Lower lobe of right lung (tissue), 2 donors: ENCODE data around the gene PID1. TPM values are rescaled to one million over a fixed set of nuclear protein-coding genes. Genes with fewer than 3 reads are reported as not detected.

Experiments used
- ATAC-seq, 2 donors: fragments of 200-7000 bp; cut with Tn5 transposase; one replicate each; pipeline ENCODE4 v1.9.1; 2020 to 2022; ENCODE audit warnings: mild to moderate bottlenecking in 2 of 2, moderate library complexity in 2 of 2
- DNase-seq: peaks from one replicate; pipeline ENCODE4 v3.0.0-alpha.2; 2020
- H3K27ac ChIP-seq: fragments of 200-600 bp; one replicate; pipeline ENCODE4 v1.8.0; 2022
- H3K27me3 ChIP-seq: fragments of 200-600 bp; one replicate; pipeline ENCODE4 v1.8.0; 2022; ENCODE audit warnings: low read depth
- H3K36me3 ChIP-seq: fragments of 200-600 bp; one replicate; pipeline ENCODE4 v1.8.0; 2022; ENCODE audit warnings: mild to moderate bottlenecking
- H3K4me1 ChIP-seq: fragments of 200-600 bp; one replicate; pipeline ENCODE4 v1.8.0; 2022
- H3K4me3 ChIP-seq: fragments of 200-600 bp; one replicate; pipeline ENCODE4 v1.8.0; 2022; ENCODE audit warnings: mild to moderate bottlenecking
- H3K9me3 ChIP-seq: fragments of 200-600 bp; one replicate; pipeline ENCODE4 v1.8.0; 2022
- intact Hi-C: fragments of 100-400 bp; cut with DNase I; formaldehyde crosslinking; loops from one replicate; pipeline ENCODE4 v1.11.0; 2022
- total RNA-seq: library from RNA; stranded (reverse); fragmentation: NEBNext Ultra II Directional; extraction: Animal tissue kit (Norgen Biotek cat#: 25700); gene quantifications from one replicate; pipeline ENCODE4 v1.2.1, GENCODE V29; 2021
- TF ChIP-seq, protein P1 (sequence below): fragments of 200-600 bp; IDR thresholded peaks from one replicate; pipeline ENCODE4 v1.8.0; 2022; ENCODE audit warnings: antibody characterized with exemption, mild to moderate bottlenecking
- donor health status: DM: no; HTN: yes; CAD: no; lungs with severe emphysema.

PID1 gene
- total RNA-seq, 1 donor from 2014 or later = 48.0 TPM

DNA sequence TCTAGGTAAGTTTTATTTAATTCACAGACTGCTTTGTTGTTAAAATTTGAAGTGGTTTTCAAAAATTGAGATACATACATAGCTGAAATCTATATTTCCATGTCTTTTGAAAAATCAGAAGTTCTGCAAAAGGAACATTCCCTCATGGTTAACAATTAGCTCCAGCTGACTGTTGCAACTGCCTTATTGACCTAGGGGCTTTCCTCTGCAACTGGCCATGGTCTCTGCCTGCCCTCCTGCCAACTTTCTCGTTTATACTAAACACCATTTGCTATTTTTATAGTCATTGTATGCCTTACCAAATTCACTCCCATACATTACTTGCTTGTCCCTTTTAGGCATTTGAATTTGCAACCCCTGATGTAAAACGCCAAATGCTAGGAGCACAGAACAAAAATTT lies 107.2 kb downstream of the PID1 start:
- Histone ChIP-seq H3K27ac (no peak overlapping the region), H3K4me1 (no peaks in the 10 kb centered on the region), H3K4me3 (no peak overlapping the region), H3K27me3 (no peaks in the 10 kb centered on the region), H3K9me3 (no peaks in the 10 kb centered on the region), H3K36me3 (no peaks in the 10 kb centered on the region)
- TF ChIP-seq, protein P1, sequence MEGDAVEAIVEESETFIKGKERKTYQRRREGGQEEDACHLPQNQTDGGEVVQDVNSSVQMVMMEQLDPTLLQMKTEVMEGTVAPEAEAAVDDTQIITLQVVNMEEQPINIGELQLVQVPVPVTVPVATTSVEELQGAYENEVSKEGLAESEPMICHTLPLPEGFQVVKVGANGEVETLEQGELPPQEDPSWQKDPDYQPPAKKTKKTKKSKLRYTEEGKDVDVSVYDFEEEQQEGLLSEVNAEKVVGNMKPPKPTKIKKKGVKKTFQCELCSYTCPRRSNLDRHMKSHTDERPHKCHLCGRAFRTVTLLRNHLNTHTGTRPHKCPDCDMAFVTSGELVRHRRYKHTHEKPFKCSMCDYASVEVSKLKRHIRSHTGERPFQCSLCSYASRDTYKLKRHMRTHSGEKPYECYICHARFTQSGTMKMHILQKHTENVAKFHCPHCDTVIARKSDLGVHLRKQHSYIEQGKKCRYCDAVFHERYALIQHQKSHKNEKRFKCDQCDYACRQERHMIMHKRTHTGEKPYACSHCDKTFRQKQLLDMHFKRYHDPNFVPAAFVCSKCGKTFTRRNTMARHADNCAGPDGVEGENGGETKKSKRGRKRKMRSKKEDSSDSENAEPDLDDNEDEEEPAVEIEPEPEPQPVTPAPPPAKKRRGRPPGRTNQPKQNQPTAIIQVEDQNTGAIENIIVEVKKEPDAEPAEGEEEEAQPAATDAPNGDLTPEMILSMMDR = no peak
- DNase-seq = no peak
- ATAC-seq = no peak
- intact Hi-C loops = no loop called here

DNA sequence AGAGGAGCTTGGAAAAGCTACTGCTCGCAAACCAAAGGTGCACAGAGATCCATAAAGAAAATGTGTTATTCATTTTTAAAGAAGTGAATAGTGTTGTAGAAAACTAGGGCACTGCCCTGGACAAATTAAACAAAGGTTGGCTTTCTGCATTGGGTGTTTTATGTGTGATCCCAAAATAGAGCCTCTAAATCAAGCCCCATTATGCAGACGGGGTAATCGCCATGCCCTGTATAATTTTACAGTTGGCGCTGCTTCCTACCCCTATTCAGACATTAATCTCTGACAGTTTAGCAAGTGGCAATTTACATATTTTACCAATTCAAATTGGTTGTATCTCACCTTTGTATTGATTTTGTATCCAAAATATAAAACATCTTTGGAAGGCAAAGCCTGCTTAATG lies 109.1 kb downstream of the PID1 start:
- DNase-seq = no peak
- no peak overlapping the region for H3K4me3 ChIP-seq
- H3K36me3 ChIP-seq = no peaks in the 10 kb centered on the region
- H3K9me3 ChIP-seq = no peaks in the 10 kb centered on the region
- intact Hi-C loops = no loop called here
- no peak for ATAC-seq
- H3K4me1 ChIP-seq = no peaks in the 10 kb centered on the region
- H3K27me3 ChIP-seq = no peaks in the 10 kb centered on the region
- TF ChIP-seq, protein P1 = no peak
- H3K27ac ChIP-seq = no peak overlapping the region

DNA sequence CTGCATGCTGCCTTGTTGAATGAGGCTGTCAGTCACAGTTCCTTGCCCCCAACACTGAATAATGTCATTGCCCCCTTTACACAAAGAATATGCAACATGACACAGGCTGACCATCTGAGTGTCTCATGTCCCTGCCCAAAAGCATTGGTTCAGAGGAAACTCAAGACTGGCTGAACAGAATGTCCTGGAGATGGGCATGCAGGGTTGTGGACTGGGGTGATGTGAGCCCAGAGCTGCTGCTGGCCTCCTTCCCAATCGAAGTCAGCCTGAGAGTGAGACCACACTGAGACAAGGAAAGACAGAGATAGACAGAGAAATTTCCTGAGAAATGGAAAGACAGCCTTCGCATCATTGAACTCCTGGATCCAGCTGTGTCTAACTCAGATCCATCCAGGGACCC lies 110.1 kb downstream of the PID1 start:
- Histone ChIP-seq H3K4me1 (no peaks in the 10 kb centered on the region), H3K27ac (no peak overlapping the region), H3K4me3 (no peak overlapping the region), H3K9me3 (no peaks in the 10 kb centered on the region), H3K36me3 (no peaks in the 10 kb centered on the region), H3K27me3 (no peaks in the 10 kb centered on the region)
- TF ChIP-seq, protein P1 = no peak
- no peak for DNase-seq
- ATAC-seq = no peak
- intact Hi-C loops = no loop called here

- Histone ChIP-seq H3K4me3 (no peak overlapping the region), H3K27ac (no peak overlapping the region), H3K36me3 (peaks cover under 1% of the 10 kb centered on the region), H3K4me1 (no peaks in the 10 kb centered on the region), H3K9me3 (no peaks in the 10 kb centered on the region), H3K27me3 (no peaks in the 10 kb centered on the region)
- ATAC-seq (no peak), DNase-seq (no peak)
- intact Hi-C loops = no loop called here
- TF ChIP-seq, protein P1 = no peak
Observed at GRCh38 chr2:229160180-229160579, 110.9 kb downstream of the PID1 start.

GRCh38 chr2:229159405-229159804 lies 111.7 kb downstream of the PID1 start:
- H3K36me3 ChIP-seq = peaks cover 8% of the 10 kb centered on the region
- intact Hi-C loops = no loop called here
- no peak overlapping the region for H3K27ac ChIP-seq
- ATAC-seq (no peak), DNase-seq (no peak)
- H3K4me1 ChIP-seq = no peaks in the 10 kb centered on the region
- no peaks in the 10 kb centered on the region for H3K9me3 ChIP-seq
- no peaks in the 10 kb centered on the region for H3K27me3 ChIP-seq
- no peak overlapping the region for H3K4me3 ChIP-seq
- TF ChIP-seq, protein P1 = no peak

GRCh38 chr2:229154381-229154780 lies 116.7 kb downstream of the PID1 start:
- no peaks in the 10 kb centered on the region for H3K9me3 ChIP-seq
- no peaks in the 10 kb centered on the region for H3K27me3 ChIP-seq
- no peak overlapping the region for H3K27ac ChIP-seq
- TF ChIP-seq, protein P1 = no peak
- intact Hi-C loops = no loop called here
- no peak overlapping the region for H3K4me3 ChIP-seq
- H3K4me1 ChIP-seq = no peaks in the 10 kb centered on the region
- ATAC-seq (no peak), DNase-seq (no peak)
- peaks cover 9% of the 10 kb centered on the region for H3K36me3 ChIP-seq
